Motor neuron (in vitro differentiated cells): Measurements from ENCODE around the gene ASXL1. TPM values are rescaled to one million over a fixed set of nuclear protein-coding genes. Genes with fewer than 3 reads are reported as not detected.
"Not testable (repeated sequence)": the region's sequence is repeated elsewhere in the genome, so short reads cannot be mapped to it uniquely, and the experiment has no call there.

ENCODE experiments used
- ATAC-seq, 8 experiments: fragments of 200-7000 bp; cut with Tn5 transposase; replicated peaks in 6 of 8; 2 replicates each; pipeline ENCODE4 v1.8.0; 2021; ENCODE audit warnings: mild to moderate bottlenecking in 8 of 8, moderate library complexity in 8 of 8
- H3K27ac ChIP-seq, 2 donors: fragments of 250-450 bp; sonication (Bioruptor Pico); 2 replicates each; pipeline ENCODE4 v1.9.0; 2021; ENCODE audit warnings: antibody characterized with exemption in 2 of 2, mild to moderate bottlenecking in 2 of 2, moderate library complexity in 1 of 2
- H3K4me1 ChIP-seq, 2 donors: fragments of 250-450 bp; sonication (Bioruptor Pico); replicated peaks in 1 of 2; 2 replicates each; pipeline ENCODE4 v1.6.1; 2021; ENCODE audit warnings: antibody characterized with exemption in 2 of 2, mild to moderate bottlenecking in 2 of 2, moderate library complexity in 1 of 2
- H3K4me3 ChIP-seq, 5 donors: fragments of 250-450 bp; sonication (Bioruptor Pico); 2 replicates each; pipeline ENCODE4 v1.9.0; 2021; ENCODE audit warnings: antibody characterized with exemption in 5 of 5, mild to moderate bottlenecking in 5 of 5, moderate library complexity in 4 of 5
- WGBS, 10 experiments: fragments of 450-650 bp; shearing (Covaris generic); methylation state at CpG; one replicate each; pipeline ENCODE4 v1.0.0; 2022; 5-methylcytosine and 5-hydroxymethylcytosine counted together
- in situ Hi-C, 9 experiments: fragments of 400-800 bp; cut with MboI; loops; one replicate each; pipeline ENCODE4 v1.15.0; 2021; ENCODE audit warnings: low sequenced_read_pairs in 9 of 9, low pct_unique_long_range_greater_than_20kb in 2 of 9; ENCODE audit not compliant: unreplicated experiment in 9 of 9
- total RNA-seq, 8 experiments: library from RNA; unstranded; fragments of 300-600 nt; gene quantifications; 2 replicates each; pipeline versions ENCODE4 v1.2.3 to v1.2.4, GENCODE V29; 2022

The ASXL1 gene
- total RNA-seq, 8 experiments from 2014 or later, result 22.1 to 81.0 (median 33.3) TPM

GRCh38 chr20:32326504-32326845 lies 31.7 kb upstream of the ASXL1 start:
- in situ Hi-C loops, result no loop called here
- peak in 2 of 8 experiments; percentile 29 to 63 for ATAC-seq
- no peak overlapping the region for H3K27ac ChIP-seq

DNA sequence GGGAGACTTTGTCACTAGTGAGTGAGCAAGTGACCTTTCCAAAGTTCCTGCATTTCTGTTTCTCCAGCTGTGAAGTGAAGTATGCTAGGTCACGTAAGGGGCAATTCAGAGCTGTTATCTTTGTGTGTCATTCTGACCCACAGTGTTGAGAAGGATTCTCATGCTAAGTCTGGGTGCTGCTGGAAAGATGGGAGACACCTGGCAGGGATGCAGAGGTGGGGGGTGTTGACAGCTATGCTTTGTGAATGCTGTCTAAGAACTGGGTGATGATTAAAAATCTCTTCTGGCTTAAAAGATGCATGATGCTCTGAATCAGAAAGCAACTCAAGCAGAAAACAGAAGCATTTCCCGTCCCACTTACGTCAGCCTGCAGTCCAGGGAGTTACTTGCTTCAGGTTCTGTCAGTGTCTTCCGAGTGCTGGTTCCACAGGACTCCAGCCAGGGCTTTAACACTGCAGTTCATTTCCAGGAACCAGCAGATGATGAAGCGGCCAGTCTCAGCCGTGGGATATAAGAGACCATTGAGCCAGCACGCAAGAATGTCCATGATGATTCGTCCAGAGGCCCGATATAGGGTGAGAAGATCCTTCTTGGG lies 30.9 kb upstream of the ASXL1 start:
- in situ Hi-C loops, result no loop called here
- ATAC-seq, result peak in 2 of 8 experiments; percentile 21 to 42
- H3K27ac ChIP-seq, result no peak overlapping the region
- H3K4me3 ChIP-seq, result no peak overlapping the region
- H3K4me1 ChIP-seq, result peaks cover 0 to 14% of the 10 kb centered on the region in 2 donors
- 59 to 98% (median 85%) methylated on average over 1 to 7 of the region's 9 CpGs; no CpG with 5 or more reads in 2 of the 10 experiments for WGBS, 10 experiments

More at GRCh38 chr20:32326504-32326845, 31.7 kb upstream of the ASXL1 start:
- no peak overlapping the region for H3K4me3 ChIP-seq
- WGBS, 10 experiments, result 0 to 100% (median 40%) methylated on average over 1 of the region's 1 CpG; no CpG with 5 or more reads in 5 of the 10 experiments
- H3K4me1 ChIP-seq, result peaks cover 0 to 14% of the 10 kb centered on the region in 2 donors

DNA sequence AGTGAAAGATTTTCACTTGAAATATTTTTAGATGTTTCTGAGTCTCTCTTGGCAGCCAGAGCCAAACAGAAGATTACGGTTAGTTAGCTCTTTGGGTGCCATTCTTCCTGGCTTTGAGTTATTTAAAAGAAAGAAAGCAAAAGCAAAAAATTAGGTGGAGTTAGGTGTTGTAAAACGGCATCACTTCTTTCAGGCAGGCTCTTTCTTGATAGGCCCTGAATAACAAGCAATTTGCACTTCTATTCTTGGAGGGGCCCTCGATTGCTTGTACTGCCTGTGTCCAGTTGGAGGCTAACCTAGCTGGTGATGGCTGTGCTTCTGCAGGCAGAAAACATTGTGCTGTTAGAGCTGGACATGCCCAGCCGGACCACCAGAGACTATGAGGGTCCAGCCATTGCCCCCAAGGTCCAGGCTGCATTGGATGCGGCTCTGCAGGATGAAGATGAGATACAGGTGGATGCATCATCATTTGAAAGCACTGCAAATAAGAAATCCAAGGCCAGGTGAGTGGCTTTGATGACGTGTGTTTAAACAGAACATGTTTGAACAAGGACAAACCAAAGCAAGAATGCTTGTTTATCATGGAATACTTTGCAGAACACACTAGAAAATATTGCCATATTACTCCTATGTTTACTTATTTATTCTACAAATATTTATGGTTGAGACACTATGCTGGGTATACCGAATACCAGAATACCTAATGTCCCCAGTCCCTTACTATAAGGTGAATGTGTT lies 28.1 kb upstream of the ASXL1 start:
- Histone ChIP-seq H3K4me1 (peaks cover 0 to 14% of the 10 kb centered on the region in 2 donors), H3K4me3 (no peak overlapping the region), H3K27ac (no peak overlapping the region)
- no peak for ATAC-seq
- in situ Hi-C loops, result no loop called here
- WGBS, 10 experiments, result 63 to 100% (median 93%) methylated on average over 1 to 5 of the region's 7 CpGs

- peaks cover 0 to 14% of the 10 kb centered on the region in 2 donors for H3K4me1 ChIP-seq
- 86 to 100% (median 92%) methylated on average over 1 of the region's 1 CpG; no CpG with 5 or more reads in 1 of the 10 experiments for WGBS, 10 experiments
- no peak overlapping the region for H3K4me3 ChIP-seq
- H3K27ac ChIP-seq, result no peak overlapping the region
- no peak for ATAC-seq
- in situ Hi-C loops, result no loop called here
These were observed 27.6 kb upstream of the ASXL1 start for GRCh38 chr20:32330555-32330897.

DNA sequence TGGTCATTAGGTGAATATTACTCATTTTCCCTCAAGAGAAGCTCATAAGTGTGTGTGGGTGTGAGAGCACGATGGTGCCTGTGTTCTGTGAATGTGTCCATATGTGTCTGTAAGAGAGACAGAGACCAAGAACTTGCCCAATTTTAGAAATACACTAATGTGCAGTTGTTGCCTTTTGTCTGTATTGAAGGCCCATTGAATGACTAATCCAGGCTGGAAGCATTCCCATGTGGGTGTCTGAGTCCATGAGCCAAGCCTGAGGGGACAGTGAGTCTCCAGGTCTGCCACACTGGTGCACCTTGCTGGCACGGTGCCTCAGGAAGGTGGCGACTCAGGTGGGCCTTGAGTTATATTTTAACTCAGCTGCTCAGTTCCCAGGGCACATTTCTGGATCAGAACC lies 25.5 kb upstream of the ASXL1 start:
- no peak overlapping the region for H3K4me3 ChIP-seq
- peaks cover 0 to under 1% of the 10 kb centered on the region in 2 donors for H3K4me1 ChIP-seq
- H3K27ac ChIP-seq, result no peak overlapping the region
- in situ Hi-C loops, result no loop called here
- WGBS, 10 experiments, result 40 to 100% (median 82%) methylated on average over 1 to 3 of the region's 3 CpGs; no CpG with 5 or more reads in 2 of the 10 experiments
- peak in 2 of 8 experiments; percentile 23 to 30 for ATAC-seq

DNA sequence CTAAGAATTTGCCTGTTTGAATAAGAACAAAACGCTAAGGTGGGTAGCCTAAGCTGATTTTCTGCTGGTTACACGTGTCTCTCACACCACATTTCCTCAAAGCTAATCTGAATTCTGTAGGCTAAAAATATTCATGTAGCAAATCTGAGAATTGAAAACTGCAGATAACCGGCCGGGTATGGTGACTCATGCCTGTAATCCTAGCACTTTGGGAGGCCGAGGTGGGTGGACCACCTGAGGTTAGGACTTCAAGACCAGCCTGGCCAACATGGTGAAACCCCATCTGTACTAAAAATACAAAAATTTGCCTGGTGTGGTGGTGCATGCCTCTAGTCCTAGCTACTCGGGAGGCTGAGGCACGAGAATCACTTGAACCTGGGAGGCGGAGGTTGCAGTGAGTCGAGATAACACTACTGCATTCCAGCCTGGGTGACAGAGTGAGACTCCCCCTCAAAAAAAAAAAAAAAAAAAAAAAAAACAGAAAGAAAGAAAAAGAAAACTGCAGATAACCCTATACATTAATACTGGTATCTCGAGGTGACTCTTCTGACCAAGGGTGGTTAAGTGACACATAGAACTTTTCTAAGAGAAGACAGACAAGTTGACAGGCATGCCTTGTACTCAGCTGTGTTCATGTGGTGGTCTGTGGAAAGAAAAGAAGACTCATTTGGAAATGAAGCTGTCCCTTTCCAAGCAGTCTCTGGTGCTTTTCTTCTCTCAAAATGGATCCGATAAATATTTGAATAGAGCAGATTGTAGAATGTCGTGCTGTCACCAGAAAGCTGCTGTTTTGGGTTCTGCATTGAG lies 24.7 kb upstream of the ASXL1 start:
- ATAC-seq, result no peak
- in situ Hi-C loops, result no loop called here
- H3K4me1 ChIP-seq, result no peaks in the 10 kb centered on the region
- H3K27ac ChIP-seq, result no peak overlapping the region
- WGBS, 10 experiments, result 48 to 100% (median 94%) methylated on average over 3 to 10 of the region's 12 CpGs; no CpG with 5 or more reads in 1 of the 10 experiments
- no peak overlapping the region for H3K4me3 ChIP-seq

- peak in 2 of 8 experiments; percentile 86 to 93 for ATAC-seq
- Histone ChIP-seq H3K4me3 (no peak overlapping the region), H3K27ac (no peak overlapping the region), H3K4me1 (peaks cover 0 to 5% of the 10 kb centered on the region in 2 donors)
- in situ Hi-C loops, result no loop called here
- WGBS, 10 experiments, result 64 to 100% (median 93%) methylated on average over 1 to 12 of the region's 13 CpGs; no CpG with 5 or more reads in 1 of the 10 experiments
These were observed 23.9 kb upstream of the ASXL1 start for GRCh38 chr20:32333988-32334885.

DNA sequence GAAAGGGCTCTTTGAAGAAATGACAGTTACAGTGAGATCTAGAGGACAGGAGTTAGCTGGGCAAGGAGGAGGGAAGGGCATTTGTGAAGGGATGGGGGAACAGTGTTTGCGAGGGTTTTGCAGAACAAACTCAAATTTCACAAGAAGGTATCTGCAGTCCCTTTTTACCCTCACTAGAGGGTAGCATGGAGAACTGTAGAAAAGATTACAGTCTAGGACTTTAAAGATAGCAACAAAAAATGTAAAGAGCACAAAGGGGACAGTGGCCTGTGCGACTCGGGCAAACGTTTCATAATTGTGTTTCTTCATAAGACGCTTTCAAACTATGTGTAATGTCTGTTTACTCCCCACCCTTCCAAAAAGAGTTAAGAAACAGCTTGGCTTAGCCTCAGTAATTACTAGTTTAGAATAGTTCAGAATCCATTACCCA lies 21.2 kb upstream of the ASXL1 start:
- ATAC-seq, result peak in 4 of 8 experiments; percentile 10 to 58 (median 28)
- 13 to 83% (median 61%) methylated on average over 2 to 5 of the region's 5 CpGs; no CpG with 5 or more reads in 2 of the 10 experiments for WGBS, 10 experiments
- Histone ChIP-seq H3K27ac (no peak overlapping the region), H3K4me3 (no peak overlapping the region), H3K4me1 (peaks cover 0 to 8% of the 10 kb centered on the region in 2 donors)
- in situ Hi-C loops, result no loop called here

- Histone ChIP-seq H3K27ac (no peak overlapping the region), H3K4me1 (peaks cover 0 to 8% of the 10 kb centered on the region in 2 donors), H3K4me3 (no peak overlapping the region)
- ATAC-seq, result no peak
- WGBS, 10 experiments, result 61 to 100% (median 95%) methylated on average over 1 to 7 of the region's 11 CpGs
- in situ Hi-C loops, result no loop called here
These were observed 20.0 kb upstream of the ASXL1 start for GRCh38 chr20:32337937-32338661.

GRCh38 chr20:32338665-32339064 lies 19.5 kb upstream of the ASXL1 start:
- Histone ChIP-seq H3K4me3 (no peak overlapping the region), H3K27ac (no peak overlapping the region), H3K4me1 (peaks cover 0 to 8% of the 10 kb centered on the region in 2 donors)
- ATAC-seq, result no peak
- in situ Hi-C loops, result no loop called here
- 78 to 100% (median 85%) methylated on average over 1 to 7 of the region's 7 CpGs; no CpG with 5 or more reads in 4 of the 10 experiments for WGBS, 10 experiments

DNA sequence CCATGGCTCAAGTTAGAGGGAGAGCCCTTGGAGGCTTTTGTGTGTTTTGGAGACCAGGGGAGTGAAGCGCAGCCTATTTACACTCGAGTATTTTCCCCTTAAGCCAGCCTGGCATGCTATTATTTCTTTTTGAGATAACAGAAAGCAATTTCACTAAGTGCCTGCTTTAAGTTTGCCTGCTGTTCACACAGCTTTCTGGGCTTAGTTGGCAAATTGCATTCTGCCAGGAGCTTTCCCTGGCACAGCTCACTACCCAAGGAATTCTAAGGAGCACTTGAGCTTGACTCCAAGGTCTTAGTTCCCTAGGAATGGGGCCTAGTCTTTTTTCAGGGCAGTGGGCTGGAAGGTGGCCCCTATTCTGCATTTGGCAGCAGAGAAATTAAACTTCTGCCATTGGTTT lies 19.0 kb upstream of the ASXL1 start:
- in situ Hi-C loops, result no loop called here
- WGBS, 10 experiments, result 71 to 80% (median 77%) methylated on average over 1 to 2 of the region's 2 CpGs; no CpG with 5 or more reads in 6 of the 10 experiments
- no peak overlapping the region for H3K27ac ChIP-seq
- H3K4me3 ChIP-seq, result no peak overlapping the region
- no peak for ATAC-seq
- peaks cover 0 to 8% of the 10 kb centered on the region in 2 donors for H3K4me1 ChIP-seq

- in situ Hi-C loops, H3K27ac ChIP-seq, H3K4me3 ChIP-seq: not testable (repeated sequence)
- H3K4me1 ChIP-seq, result peaks cover 7 to 15% of the 10 kb centered on the region in 2 donors
- 60 to 100% (median 90%) methylated on average over 1 of the region's 2 CpGs; no CpG with 5 or more reads in 6 of the 10 experiments for WGBS, 10 experiments
- peak in 3 of 8 experiments; percentile 18 to 25 (median 19) for ATAC-seq
These were observed 17.1 kb upstream of the ASXL1 start for GRCh38 chr20:32341053-32341452.
